ENCODE results near the gene HSF4.
A peak's percentile ranks its signal among the peaks of the same experiment; 100 is the strongest.
"Not testable (repeated sequence)": the region's sequence is repeated elsewhere in the genome, so short reads cannot be mapped to it uniquely, and the experiment has no call there.

The HSF4 gene, protein sequence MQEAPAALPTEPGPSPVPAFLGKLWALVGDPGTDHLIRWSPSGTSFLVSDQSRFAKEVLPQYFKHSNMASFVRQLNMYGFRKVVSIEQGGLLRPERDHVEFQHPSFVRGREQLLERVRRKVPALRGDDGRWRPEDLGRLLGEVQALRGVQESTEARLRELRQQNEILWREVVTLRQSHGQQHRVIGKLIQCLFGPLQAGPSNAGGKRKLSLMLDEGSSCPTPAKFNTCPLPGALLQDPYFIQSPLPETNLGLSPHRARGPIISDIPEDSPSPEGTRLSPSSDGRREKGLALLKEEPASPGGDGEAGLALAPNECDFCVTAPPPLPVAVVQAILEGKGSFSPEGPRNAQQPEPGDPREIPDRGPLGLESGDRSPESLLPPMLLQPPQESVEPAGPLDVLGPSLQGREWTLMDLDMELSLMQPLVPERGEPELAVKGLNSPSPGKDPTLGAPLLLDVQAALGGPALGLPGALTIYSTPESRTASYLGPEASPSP

DNA sequence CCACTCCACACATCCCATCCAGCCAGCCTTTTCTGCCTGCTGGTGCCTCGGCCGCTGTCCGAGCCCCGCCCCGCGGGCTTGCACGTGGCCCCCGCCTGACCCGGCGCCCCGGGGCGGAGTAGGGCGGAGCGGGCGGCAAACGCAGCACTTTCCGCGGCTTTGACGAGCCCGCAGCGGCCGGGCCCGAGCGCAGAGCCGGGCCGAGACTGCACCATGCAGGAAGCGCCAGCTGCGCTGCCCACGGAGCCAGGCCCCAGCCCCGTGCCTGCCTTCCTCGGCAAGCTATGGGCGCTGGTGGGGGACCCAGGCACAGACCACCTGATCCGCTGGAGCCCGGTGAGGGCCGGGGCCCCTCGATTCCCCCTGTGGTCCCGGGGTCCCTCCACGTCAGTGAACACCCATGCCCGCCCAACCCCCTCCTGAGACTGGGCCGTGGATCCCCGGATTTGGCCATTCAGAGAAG, at the start of gene HSF4:
Gene HSF4 (plus strand): TSS at position 147 of the 463 bp plus-strand sequence. CDS start 67 bp downstream, at position 214.
- no peak for FAIRE-seq
- no peak for DNase-seq (ENCODE audit: insufficient read length, low spot score)

GRCh38 chr16:67114793-67115192, 49.8 kb upstream of the HSF4 start:
- DNase-seq (ENCODE audit: insufficient read length, low spot score) (no peak), FAIRE-seq (no peak)

- DNase-seq (ENCODE audit: insufficient read length, low spot score) (peak; percentile 84), FAIRE-seq (peak; percentile 48)
These were observed 48.9 kb upstream of the HSF4 start for GRCh38 chr16:67115639-67116038.

DNA sequence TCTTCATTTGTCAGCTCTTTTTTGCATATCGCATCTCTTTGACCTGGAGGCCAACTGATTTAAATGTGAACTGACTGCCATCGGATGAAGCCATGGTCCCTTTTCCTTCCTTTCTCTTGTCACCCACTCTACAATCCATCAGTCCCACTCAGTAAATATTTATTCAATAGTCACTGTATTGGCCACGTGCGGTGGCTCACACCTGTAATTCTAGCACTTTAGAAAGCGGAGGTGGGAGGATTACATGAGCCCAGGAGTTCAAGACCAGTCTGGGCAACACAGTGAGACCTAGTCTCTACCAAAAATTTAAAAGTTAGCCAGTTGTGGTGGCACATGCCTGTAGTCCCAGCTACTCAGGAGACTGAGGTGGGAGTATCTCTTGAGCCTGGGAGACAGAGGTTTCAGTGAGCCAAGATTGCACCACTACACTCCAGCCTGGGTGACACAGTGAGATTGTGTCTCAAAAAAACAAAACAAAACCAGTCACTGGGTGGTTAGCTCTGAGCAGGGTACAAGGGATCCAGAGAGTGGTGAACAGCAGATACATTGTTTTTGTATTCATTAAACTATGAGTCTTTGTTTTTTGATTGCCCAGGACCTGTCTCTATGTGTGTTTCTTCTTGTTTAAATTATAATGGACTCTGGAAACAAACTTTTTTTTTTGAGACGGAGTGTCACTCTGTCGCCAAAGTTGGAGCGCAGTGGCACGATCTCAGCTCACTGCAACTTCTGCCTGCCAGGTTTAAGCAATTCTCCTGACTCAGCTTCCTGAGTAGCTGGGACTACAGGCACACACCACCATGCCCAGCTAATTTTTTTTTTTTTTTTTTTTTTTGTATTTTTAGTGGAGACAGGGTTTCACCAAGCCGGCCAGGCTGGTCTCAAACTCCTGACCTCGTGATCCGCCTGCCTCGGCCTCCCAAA, 47.9 kb upstream of the HSF4 start:
- DNase-seq (ENCODE audit: insufficient read length, low spot score): no peak
- FAIRE-seq: no peak

- DNase-seq (ENCODE audit: insufficient read length, low spot score): no peak
- no peak for FAIRE-seq
These were observed 46.8 kb upstream of the HSF4 start for GRCh38 chr16:67117716-67118115.

DNA sequence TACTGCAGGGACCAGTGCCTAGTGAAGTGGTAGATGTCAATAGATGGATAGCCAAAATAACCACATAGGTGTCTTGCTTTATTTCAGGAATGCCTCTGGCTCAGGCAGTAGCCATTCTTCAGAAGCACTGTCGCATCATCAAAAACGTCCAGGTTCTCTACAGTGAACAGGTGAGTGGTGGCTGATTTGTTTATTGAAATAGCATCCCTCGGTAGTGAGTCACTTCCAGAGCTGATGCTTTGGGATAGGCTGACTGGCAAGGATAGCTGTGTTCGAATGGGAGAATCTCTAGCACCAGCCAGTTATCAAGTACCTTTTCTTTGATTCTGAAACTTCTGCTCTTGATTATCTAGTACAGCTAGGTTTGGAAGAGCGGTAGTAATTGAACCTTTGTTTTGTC, 44.5 kb upstream of the HSF4 start:
- no peak for DNase-seq (ENCODE audit: insufficient read length, low spot score)
- no peak for FAIRE-seq

GRCh38 chr16:67122799-67123198, 41.7 kb upstream of the HSF4 start:
- not testable (repeated sequence) for FAIRE-seq; DNase-seq (ENCODE audit: insufficient read length, low spot score)

DNA sequence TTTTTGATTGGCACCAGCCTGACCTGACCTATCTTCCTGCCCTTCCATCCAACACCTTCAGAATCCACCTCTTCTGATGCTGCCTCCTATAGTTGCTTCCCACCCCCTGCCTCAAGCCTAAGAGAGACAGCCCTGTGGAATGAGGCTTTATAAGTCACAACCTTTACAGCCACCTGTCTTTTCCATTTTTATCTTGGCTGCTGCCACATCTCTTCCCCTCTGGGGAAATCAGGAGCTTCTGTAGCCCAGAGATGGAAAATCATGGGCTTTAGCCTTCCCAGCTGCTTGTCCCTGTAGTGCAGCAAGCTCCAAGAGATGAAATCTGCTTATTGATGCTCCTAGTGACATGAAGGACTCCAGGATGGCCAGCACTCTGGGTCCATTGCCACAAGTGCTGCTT, 36.1 kb upstream of the HSF4 start:
- FAIRE-seq (no peak), DNase-seq (ENCODE audit: insufficient read length, low spot score) (no peak)

DNA sequence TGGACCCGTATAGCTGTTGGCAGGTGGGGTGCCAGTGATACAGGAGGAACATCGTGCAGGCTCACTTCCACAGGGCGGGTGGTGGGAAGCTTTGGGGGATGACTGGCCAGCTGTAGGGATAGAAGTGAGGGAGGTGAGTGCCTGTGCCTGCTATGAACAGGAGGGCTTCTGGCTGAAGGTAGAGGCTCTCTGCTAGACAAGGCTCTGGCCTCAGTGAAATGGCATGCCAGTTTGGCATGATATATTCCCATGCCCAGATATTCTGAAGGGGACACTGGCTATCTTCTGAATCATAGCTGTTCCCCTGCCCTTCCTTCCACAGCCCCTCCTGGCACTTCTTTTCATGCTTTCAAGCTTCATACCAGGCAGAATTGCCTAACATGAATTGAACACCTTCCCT, 35.7 kb upstream of the HSF4 start:
- no peak for DNase-seq (ENCODE audit: insufficient read length, low spot score)
- FAIRE-seq: no peak

DNA sequence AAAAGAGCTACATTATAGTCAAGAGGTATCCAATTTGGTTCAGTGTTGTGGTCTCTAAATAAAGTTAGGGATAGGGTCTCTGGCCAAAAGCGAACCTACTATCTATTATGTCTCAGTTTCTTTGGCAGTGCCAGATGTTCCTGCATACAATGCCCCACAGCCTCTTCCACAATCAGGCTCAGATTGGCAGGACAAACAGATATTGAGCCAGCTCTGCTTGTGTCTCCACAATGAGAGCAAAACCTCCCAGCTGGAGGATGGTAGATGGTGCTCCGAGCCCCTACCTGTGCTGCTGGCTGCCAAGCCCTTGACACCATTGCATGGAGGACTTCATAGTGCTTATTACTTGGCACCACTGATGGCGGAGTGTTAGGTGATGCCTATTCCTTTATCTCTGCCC, 35.1 kb upstream of the HSF4 start:
- DNase-seq (ENCODE audit: insufficient read length, low spot score) (no peak), FAIRE-seq (no peak)

GRCh38 chr16:67137605-67138004, 26.9 kb upstream of the HSF4 start:
- DNase-seq (ENCODE audit: insufficient read length, low spot score) (no peak), FAIRE-seq (no peak)

GRCh38 chr16:67141391-67141790, 23.2 kb upstream of the HSF4 start:
- FAIRE-seq (no peak), DNase-seq (ENCODE audit: insufficient read length, low spot score) (no peak)

DNA sequence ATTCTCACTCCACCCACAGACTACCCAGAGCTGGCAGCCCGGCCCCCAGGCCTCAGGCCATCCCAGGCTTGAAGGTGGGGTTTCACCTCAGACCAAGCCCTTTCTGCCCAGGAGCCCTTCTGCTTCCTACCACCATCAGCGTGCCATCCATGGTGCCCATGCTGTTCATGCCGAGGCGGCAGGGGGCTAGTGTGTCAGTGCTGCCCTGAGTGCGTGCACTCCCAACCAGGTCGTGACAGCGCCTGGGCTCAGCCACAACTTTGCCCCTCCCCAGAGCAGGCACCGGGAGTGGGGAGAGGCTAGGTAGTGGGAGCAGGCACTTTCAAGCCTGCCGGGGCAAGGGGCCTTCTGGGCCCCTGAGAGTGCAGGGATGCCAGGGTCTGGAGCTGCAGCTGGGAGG, 22.2 kb upstream of the HSF4 start:
- DNase-seq (ENCODE audit: insufficient read length, low spot score) (no peak), FAIRE-seq (no peak)

GRCh38 chr16:67144943-67145342, 19.6 kb upstream of the HSF4 start:
- FAIRE-seq: no peak

GRCh38 chr16:67145746-67146145, 18.8 kb upstream of the HSF4 start:
- DNase-seq (ENCODE audit: insufficient read length, low spot score) (no peak), FAIRE-seq (no peak)

More at GRCh38 chr16:67144943-67145342, 19.6 kb upstream of the HSF4 start:
- no peak for DNase-seq (ENCODE audit: insufficient read length, low spot score)

- FAIRE-seq: no peak
These were observed 17.8 kb upstream of the HSF4 start for GRCh38 chr16:67146523-67147357.

GRCh38 chr16:67147437-67148140, 17.0 kb upstream of the HSF4 start:
- FAIRE-seq (no peak), DNase-seq (ENCODE audit: insufficient read length, low spot score) (no peak)

More at GRCh38 chr16:67146523-67147357, 17.8 kb upstream of the HSF4 start:
- no peak for DNase-seq (ENCODE audit: insufficient read length, low spot score)

DNA sequence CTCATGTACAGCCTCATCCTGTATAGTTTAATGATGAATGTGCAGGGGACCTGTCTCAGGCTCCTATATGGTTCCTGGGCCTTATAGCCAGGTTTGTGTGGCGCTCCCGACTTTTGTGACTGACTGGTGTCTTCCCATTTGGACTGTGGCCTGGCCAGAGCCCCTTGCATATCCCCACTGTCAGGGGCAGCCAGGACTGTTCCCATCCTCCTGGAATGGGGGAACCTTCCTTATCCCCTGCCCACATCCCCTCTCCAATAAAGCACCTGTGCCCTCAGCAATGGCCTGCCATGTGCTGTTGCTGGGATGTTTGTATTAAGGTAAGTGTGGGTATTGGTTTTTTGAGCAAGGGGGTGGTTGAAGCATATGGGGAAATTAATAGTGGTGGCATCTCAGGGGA, 16.3 kb upstream of the HSF4 start:
- no peak for DNase-seq (ENCODE audit: insufficient read length, low spot score)

DNA sequence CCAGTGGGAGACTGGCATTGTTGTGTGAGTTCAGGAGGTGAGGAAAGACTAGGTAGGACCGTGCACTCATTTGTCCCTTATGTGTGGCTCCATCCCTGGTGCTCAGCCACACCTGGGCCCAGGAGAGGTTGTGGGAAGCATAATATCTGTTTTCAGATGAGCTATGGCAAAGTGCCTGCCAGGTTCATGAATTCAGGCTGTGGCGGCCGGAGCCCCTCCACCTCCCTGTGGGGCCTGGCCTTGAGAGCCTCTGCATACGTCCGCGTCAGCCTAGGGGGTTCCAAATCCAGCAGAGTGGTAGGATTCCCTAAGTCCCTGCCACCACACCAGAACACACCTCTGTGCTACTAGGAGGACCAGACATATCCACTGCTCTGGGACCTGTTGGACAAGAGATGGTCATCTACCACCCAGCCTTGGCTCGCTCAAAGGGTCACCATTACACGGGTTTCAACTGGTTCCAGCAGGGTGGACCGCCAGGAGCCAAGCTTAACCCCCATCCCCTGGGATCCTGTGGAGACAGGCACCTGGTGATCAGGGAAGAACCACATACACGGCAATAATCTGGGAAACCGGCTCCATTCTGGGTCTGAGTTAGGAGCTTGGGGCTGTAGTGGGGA, 15.8 kb upstream of the HSF4 start:
- no peak for DNase-seq (ENCODE audit: insufficient read length, low spot score)
- no peak for FAIRE-seq

More for the DNA sequence above, 16.3 kb upstream of the HSF4 start:
- FAIRE-seq: no peak
